Ovary (tissue), 3 donors: ENCODE measurements around the gene RPS6KA5.

ENCODE experiments used
- EP300 ChIP-seq: sonication (generic); formaldehyde crosslinking; IDR thresholded peaks from one replicate; pipeline ENCODE4 v1.6.1; 2017; ENCODE audit warnings: antibody characterized with exemption
- POLR2A ChIP-seq: fragments of 450-650 bp; IDR thresholded peaks from one replicate; pipeline ENCODE4 v1.6.1; 2017; ENCODE audit warnings: antibody characterized with exemption, mild to moderate bottlenecking, moderate library complexity
- TF ChIP-seq, protein P1 (sequence below), 3 donors: fragments of 450-650 bp in 2 of 3; fragments of 200-600 bp in 1 of 3; IDR thresholded peaks; one replicate each; pipeline versions ENCODE4 v1.5.1 to v1.8.0; 2016 to 2022; ENCODE audit warnings: antibody characterized with exemption in 3 of 3, mild to moderate bottlenecking in 1 of 3
- donor health status: DM: no; HTN: no; CAD: no.

DNA sequence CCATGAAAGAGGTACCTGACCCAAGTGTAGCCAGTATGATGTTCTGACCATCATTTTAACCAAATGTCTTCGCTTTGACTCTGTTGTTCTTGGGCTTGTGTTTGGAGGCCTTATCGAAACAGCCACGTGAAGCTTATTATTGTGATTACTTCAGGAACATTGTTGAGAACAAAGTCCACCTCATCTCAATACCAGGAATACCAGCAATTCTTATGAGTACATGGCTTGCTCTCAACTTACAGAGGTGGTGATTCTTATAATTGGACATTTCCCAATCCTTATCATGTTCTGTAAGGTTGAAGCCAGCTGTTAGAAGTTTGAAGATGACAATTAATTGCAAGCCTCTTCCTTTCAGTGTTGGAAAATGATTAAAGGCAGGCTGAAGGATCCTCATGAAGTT, 21.8 kb upstream of the RPS6KA5 start:
- TF ChIP-seq, protein P1, sequence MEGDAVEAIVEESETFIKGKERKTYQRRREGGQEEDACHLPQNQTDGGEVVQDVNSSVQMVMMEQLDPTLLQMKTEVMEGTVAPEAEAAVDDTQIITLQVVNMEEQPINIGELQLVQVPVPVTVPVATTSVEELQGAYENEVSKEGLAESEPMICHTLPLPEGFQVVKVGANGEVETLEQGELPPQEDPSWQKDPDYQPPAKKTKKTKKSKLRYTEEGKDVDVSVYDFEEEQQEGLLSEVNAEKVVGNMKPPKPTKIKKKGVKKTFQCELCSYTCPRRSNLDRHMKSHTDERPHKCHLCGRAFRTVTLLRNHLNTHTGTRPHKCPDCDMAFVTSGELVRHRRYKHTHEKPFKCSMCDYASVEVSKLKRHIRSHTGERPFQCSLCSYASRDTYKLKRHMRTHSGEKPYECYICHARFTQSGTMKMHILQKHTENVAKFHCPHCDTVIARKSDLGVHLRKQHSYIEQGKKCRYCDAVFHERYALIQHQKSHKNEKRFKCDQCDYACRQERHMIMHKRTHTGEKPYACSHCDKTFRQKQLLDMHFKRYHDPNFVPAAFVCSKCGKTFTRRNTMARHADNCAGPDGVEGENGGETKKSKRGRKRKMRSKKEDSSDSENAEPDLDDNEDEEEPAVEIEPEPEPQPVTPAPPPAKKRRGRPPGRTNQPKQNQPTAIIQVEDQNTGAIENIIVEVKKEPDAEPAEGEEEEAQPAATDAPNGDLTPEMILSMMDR (IDR thresholded peaks at IDR 0.05), result no peak
- TF ChIP-seq POLR2A (no peak), EP300 (no peak)
